ENCODE data around the gene OR51E1. TPM values are rescaled to one million over a fixed set of nuclear protein-coding genes. Genes with fewer than 3 reads are reported as not detected.

Gene OR51E1
- total RNA-seq, 1 experiment from 2014 or later: not detected

DNA sequence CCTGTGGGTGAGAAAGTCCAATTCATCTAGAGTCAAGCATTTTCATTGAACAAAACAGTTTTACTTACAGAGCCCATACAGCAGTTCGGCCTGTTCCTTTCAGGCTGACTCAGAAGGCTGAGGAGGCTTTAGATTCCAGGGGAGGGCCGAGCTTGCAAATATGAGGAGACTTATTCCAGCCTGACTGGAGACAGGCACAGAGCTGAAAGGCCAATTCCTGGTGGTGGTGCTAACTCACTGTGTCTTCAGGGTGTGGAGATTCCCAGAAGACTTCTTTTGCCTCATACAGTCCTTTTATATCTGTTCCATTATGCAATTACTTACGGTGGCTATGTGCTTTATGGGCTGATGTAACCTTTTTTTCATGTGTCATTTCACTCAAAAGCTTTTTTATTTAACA is 53.8 kb downstream of the OR51E1 start, which contains the start of gene OR51E2:
Gene OR51E2, minus strand, starts transcription at position 269 of the 400 bp plus-strand sequence. CDS start 15,142 bp downstream, outside the sequence.
- peak; percentile 10 for DNase-seq (ENCODE audit: low read depth, low spot score)
- in situ Hi-C loops (cut with HindIII; ENCODE audit: low pct_unique_long_range_greater_than_20kb, low sequenced_read_pairs): no loop called here

DNA sequence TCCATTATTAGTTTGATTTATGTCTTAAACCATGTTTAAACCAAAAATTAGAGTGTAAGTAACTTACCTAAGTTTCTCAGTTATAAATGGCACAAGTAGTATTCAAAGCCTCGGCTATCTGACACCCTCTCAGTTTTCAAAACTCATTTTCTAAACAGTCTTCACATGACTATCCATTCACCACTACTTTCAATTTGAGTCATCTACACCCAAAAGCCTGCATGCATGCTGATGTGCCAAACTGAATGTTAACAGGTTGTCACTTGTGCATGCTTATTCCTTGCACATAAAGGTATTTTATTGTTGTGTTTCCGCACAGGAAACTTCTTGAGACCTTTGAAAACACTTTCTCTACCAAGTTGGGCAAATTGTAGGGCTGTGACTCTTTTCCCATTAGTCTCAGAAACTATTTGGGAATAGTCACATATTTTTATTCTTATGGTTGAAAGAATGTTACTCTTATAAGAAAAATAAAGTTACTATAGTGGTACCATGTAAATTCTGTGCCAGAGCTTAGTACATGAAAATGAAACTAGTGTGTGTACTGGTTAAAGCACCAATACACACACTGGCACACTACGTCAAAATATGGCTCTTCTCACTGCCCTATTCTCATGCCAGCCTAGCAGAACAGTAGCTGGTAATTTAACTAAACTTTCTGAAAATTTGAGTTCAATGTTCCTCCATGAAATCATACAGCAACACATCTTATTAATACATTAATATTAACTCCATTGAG is 56.1 kb downstream of the OR51E1 start:
- in situ Hi-C loops (cut with HindIII; ENCODE audit: low pct_unique_long_range_greater_than_20kb, low sequenced_read_pairs): no loop called here
- DNase-seq (ENCODE audit: low read depth, low spot score): no peak

DNA sequence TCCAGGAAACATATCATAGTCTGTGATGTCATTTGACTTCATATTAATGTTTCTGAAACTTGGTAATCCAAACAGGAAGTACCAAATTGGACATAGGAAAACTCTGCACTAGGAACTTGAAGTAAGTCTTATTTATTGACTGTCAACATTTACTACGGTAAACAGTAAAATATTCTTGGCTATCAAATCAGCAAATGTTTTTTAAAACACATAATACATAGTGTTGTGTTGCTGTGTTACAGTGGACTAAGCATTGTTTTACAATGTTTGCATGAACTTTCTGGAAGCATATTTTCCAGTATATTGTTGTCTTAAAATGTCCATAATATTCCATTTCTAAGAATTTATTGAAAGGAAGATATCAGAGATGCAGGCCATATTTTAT is 56.6 kb downstream of the OR51E1 start:
- DNase-seq (ENCODE audit: low read depth, low spot score): no peak
- in situ Hi-C loops (cut with HindIII; ENCODE audit: low pct_unique_long_range_greater_than_20kb, low sequenced_read_pairs): no loop called here

DNA sequence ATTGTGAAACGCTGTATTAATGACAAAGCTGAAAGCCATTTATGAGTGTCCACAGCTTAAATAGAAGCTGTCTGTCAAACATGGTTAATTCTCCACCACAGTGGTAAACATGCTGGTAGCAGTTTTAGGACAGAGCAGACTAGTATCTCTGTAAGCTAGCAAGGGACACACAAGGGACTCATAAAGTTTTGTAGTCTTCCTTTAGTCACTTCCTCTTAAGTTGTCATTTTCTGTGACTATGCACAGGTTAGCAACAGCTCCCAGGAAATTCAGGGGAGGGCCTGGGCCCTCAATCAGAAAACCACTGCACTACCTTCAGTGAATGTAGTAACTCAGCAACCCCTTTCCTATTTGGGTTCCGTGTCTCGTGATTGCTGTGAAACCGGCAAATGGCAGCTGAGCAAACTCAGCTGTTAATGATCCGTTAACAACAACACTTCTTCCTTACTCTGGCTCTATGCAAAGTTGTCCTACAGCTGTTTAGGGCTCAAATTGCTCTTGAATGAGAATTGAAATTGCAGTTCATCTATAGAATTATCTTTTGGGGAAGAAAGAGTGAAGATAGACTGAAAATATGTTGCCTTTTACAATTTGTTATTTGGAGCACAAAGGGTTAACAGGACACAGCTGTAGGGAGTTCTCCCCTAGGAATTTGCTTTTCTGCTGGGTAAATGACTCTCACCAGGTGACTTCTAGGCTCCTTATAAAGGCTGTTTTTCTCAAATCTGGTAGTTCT is 60.4 kb downstream of the OR51E1 start, which contains the start of gene MMP26:
Gene MMP26, plus strand, starts transcription at position 731 of the 736 bp plus-strand sequence.
- no peak for DNase-seq (ENCODE audit: low read depth, low spot score)
- in situ Hi-C loops (cut with HindIII; ENCODE audit: low pct_unique_long_range_greater_than_20kb, low sequenced_read_pairs): no loop called here

DNA sequence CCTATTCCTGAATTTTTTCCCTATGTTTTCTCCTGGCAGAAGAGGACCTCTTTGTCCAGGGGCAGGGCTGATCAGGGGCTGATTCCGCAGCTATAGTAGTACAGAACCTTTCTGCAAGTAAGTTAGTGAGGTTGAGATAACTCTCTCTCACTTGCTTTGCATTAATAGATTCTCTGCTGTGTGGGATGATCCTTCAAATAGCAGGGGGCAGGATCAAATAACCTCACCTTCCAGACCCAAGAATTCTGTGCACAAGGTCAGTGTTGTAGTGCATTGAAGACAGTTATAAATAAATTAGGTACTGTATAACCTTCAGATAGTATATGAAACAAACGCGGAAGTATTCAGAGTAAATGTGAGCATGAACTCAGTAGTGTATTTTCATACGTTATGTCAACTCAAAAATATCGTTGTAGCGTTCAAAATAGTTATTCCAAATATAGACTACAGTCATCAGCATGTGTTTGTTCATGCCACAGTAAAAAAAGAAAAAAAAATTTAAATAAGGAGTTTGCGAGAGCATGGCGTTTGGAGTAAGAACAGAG is 61.1 kb downstream of the OR51E1 start:
- DNase-seq (ENCODE audit: low read depth, low spot score): no peak
- in situ Hi-C loops (cut with HindIII; ENCODE audit: low pct_unique_long_range_greater_than_20kb, low sequenced_read_pairs): no loop called here

Other genes with a start within 250 kb of the OR51E1 start
- gene OR52K2, start 194.7 kb upstream of the OR51E1 start, total RNA-seq (2014; rRNA removed; shearing (Covaris generic)): not detected in 2 replicates
- gene OR52K1, start 161.3 kb upstream of the OR51E1 start, total RNA-seq (2014; rRNA removed; shearing (Covaris generic)): not detected in 2 replicates
- not detected in 2 replicates for gene OR52M1, start 98.8 kb upstream of the OR51E1 start, total RNA-seq (2014; rRNA removed; shearing (Covaris generic))
- gene OR52I2, start 62.2 kb upstream of the OR51E1 start, total RNA-seq (2014; rRNA removed; shearing (Covaris generic)): not detected in 2 replicates
- not detected in 2 replicates for gene OR52I1, start 49.9 kb upstream of the OR51E1 start, total RNA-seq (2014; rRNA removed; shearing (Covaris generic))
- gene TRIM68, start 35.8 kb upstream of the OR51E1 start, total RNA-seq (2014; rRNA removed; shearing (Covaris generic)): 8.8 and 12.2 TPM in 2 replicates
- not detected in 2 replicates for gene OR51D1, start 6.5 kb upstream of the OR51E1 start, total RNA-seq (2014; rRNA removed; shearing (Covaris generic))
- not detected in 2 replicates for gene OR51E2, start 53.9 kb downstream of the OR51E1 start, total RNA-seq (2014; rRNA removed; shearing (Covaris generic))
- not detected in 2 replicates for gene MMP26, start 60.8 kb downstream of the OR51E1 start, total RNA-seq (2014; rRNA removed; shearing (Covaris generic))
- not detected in 2 replicates for gene OR51F1, start 126.0 kb downstream of the OR51E1 start, total RNA-seq (2014; rRNA removed; shearing (Covaris generic))
- not detected in 2 replicates for gene OR52R1, start 160.4 kb downstream of the OR51E1 start, total RNA-seq (2014; rRNA removed; shearing (Covaris generic))
- not detected in 2 replicates for gene OR51F2, start 177.3 kb downstream of the OR51E1 start, total RNA-seq (2014; rRNA removed; shearing (Covaris generic))
- not detected in 2 replicates for gene OR51S1, start 205.2 kb downstream of the OR51E1 start, total RNA-seq (2014; rRNA removed; shearing (Covaris generic))
- gene OR51T1, start 237.9 kb downstream of the OR51E1 start, total RNA-seq (2014; rRNA removed; shearing (Covaris generic)): not detected in 2 replicates

Measured in SK-MEL-5 (cell line).